Measurements from ENCODE around the gene ZDBF2.

Gene ZDBF2

DNA sequence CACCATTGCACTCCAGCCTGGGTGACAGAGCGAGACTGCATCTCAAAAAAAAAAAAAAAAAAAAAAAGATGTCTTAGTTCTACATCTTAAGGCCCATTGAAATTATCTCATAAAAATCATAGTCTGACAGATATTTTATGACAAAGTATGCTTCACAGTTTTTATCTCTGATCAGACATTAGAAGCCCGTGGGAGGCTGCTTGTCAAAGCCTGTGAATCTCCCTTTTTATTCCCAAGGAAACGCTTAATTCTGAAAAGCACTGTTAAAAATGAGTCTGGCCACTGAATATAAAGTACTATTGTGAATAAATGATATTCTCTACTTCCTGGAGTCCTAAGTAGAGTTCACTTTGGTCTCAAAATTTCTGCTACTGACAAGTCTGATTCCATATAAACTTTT, 71.1 kb downstream of the ZDBF2 start:
- TF ChIP-seq, protein P1, sequence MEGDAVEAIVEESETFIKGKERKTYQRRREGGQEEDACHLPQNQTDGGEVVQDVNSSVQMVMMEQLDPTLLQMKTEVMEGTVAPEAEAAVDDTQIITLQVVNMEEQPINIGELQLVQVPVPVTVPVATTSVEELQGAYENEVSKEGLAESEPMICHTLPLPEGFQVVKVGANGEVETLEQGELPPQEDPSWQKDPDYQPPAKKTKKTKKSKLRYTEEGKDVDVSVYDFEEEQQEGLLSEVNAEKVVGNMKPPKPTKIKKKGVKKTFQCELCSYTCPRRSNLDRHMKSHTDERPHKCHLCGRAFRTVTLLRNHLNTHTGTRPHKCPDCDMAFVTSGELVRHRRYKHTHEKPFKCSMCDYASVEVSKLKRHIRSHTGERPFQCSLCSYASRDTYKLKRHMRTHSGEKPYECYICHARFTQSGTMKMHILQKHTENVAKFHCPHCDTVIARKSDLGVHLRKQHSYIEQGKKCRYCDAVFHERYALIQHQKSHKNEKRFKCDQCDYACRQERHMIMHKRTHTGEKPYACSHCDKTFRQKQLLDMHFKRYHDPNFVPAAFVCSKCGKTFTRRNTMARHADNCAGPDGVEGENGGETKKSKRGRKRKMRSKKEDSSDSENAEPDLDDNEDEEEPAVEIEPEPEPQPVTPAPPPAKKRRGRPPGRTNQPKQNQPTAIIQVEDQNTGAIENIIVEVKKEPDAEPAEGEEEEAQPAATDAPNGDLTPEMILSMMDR (IDR thresholded peaks at IDR 0.05; ENCODE audit: low read depth, low read length, poor library complexity, severe bottlenecking) = no peak
- no peak for TF ChIP-seq EZH2phosphoT487 (IDR thresholded peaks at IDR 0.05; ENCODE audit: borderline replicate concordance, low read length)
- Histone ChIP-seq H4K20me1 (ENCODE audit: control insufficient read depth, insufficient read depth, low read depth, low read length) (no peaks in the 10 kb centered on the region), H3F3A (ENCODE audit: control insufficient read depth, insufficient read depth) (no peaks in the 10 kb centered on the region), H3K4me3 (ENCODE audit: low read length) (no peak overlapping the region), H3K9me3 (ENCODE audit: control insufficient read depth, insufficient read depth, low read length) (no peaks in the 10 kb centered on the region), H3K27me3 (ENCODE audit: control insufficient read depth, low read length) (no peaks in the 10 kb centered on the region), H3K4me1 (ENCODE audit: control insufficient read depth, low read length) (no peaks in the 10 kb centered on the region), H3K27ac (ENCODE audit: low read depth, low read length) (no peak overlapping the region), H3K4me2 (ENCODE audit: low read length) (no peak overlapping the region), H3K79me2 (ENCODE audit: control insufficient read depth, low read length) (no peaks in the 10 kb centered on the region), H3K9me2 (replicated peaks; ENCODE audit: control insufficient read depth, low read length) (no peaks in the 10 kb centered on the region), H3K36me3 (ENCODE audit: control insufficient read depth, low read length) (no peaks in the 10 kb centered on the region)

DNA sequence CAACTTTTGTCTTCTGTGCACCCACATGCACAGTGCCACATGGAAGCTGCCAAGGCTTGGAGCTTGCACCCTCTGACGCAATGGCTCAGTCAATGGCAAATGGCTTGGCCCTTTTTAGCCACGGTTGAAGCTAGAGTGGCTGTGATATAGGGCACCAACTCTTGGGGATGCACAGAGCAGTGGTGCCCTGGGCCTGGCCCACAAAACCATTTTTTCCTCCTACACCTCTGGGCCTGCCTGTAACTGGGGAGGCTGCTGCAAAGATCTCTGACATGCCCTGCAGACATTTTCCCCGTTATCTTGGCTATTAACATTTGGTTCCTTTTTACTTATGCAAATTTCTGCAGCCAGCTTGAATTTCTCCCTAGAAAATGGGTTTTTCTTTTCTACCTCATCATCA, 74.9 kb downstream of the ZDBF2 start:
- Histone ChIP-seq H3K9me2 (replicated peaks; ENCODE audit: control insufficient read depth, low read length) (no peaks in the 10 kb centered on the region), H3K27me3 (ENCODE audit: control insufficient read depth, low read length) (no peaks in the 10 kb centered on the region), H3K36me3 (ENCODE audit: control insufficient read depth, low read length) (no peaks in the 10 kb centered on the region), H3K9me3 (ENCODE audit: control insufficient read depth, insufficient read depth, low read length) (no peaks in the 10 kb centered on the region), H3K4me3 (ENCODE audit: low read length) (no peak overlapping the region), H4K20me1 (ENCODE audit: control insufficient read depth, insufficient read depth, low read depth, low read length) (no peaks in the 10 kb centered on the region), H3K27ac (ENCODE audit: low read depth, low read length) (no peak overlapping the region), H3F3A (ENCODE audit: control insufficient read depth, insufficient read depth) (no peaks in the 10 kb centered on the region), H3K4me2 (ENCODE audit: low read length) (no peak overlapping the region), H3K4me1 (ENCODE audit: control insufficient read depth, low read length) (no peaks in the 10 kb centered on the region), H3K79me2 (ENCODE audit: control insufficient read depth, low read length) (no peaks in the 10 kb centered on the region)
- TF ChIP-seq, protein P1 (IDR thresholded peaks at IDR 0.05; ENCODE audit: low read depth, low read length, poor library complexity, severe bottlenecking) = no peak
- no peak for TF ChIP-seq EZH2phosphoT487 (IDR thresholded peaks at IDR 0.05; ENCODE audit: borderline replicate concordance, low read length)

DNA sequence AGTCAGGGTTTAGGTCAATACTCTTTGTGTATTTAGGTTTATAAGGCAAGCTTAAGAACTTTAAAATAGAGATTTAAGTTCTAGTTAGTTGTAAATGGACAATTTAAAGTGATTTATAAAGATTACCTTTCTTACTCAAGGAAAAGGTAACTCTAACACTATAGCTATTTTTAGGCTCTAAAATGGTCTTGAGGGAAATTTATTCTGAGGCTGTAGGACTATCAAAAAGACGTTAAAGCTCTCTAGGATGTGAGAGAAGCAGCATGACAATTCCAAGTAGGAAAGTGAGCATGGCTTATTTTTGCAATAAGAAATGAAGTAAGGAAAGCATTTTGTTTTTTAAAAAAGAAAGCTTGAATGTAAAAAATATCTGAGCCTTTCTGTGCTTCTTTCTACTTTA, 78.1 kb downstream of the ZDBF2 start:
- Histone ChIP-seq H3F3A (ENCODE audit: control insufficient read depth, insufficient read depth) (no peaks in the 10 kb centered on the region), H3K36me3 (ENCODE audit: control insufficient read depth, low read length) (no peaks in the 10 kb centered on the region), H3K4me3 (ENCODE audit: low read length) (no peak overlapping the region), H3K27ac (ENCODE audit: low read depth, low read length) (no peak overlapping the region), H3K4me1 (ENCODE audit: control insufficient read depth, low read length) (no peaks in the 10 kb centered on the region), H3K27me3 (ENCODE audit: control insufficient read depth, low read length) (no peaks in the 10 kb centered on the region), H3K9me3 (ENCODE audit: control insufficient read depth, insufficient read depth, low read length) (no peaks in the 10 kb centered on the region), H3K4me2 (ENCODE audit: low read length) (no peak overlapping the region), H4K20me1 (ENCODE audit: control insufficient read depth, insufficient read depth, low read depth, low read length) (no peaks in the 10 kb centered on the region), H3K79me2 (ENCODE audit: control insufficient read depth, low read length) (no peaks in the 10 kb centered on the region), H3K9me2 (replicated peaks; ENCODE audit: control insufficient read depth, low read length) (no peaks in the 10 kb centered on the region)
- TF ChIP-seq EZH2phosphoT487 (IDR thresholded peaks at IDR 0.05; ENCODE audit: borderline replicate concordance, low read length) = no peak
- TF ChIP-seq, protein P1 (IDR thresholded peaks at IDR 0.05; ENCODE audit: low read depth, low read length, poor library complexity, severe bottlenecking) = no peak

DNA sequence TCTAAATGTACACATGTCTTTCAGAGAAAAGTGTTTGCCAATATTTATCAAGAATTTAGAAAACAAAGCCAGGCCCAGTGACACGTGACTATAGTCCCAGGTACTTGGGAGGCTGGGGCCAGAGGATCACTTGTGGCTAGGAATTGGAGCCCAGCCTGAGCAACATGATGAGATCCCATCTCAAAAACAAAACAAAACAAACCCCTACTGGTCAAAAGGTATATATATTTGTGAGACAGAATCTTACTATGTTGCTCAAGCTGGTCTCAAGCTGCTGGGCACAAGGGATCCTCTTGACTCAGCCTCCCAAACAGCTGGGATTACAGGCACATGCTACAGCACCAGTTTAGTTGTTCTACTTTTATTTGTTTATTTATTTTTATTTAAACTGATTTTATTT, 79.2 kb downstream of the ZDBF2 start:
- no peaks in the 10 kb centered on the region for H3F3A ChIP-seq (ENCODE audit: control insufficient read depth, insufficient read depth)
- no peak overlapping the region for H3K4me3 ChIP-seq (ENCODE audit: low read length)
- no peaks in the 10 kb centered on the region for H3K9me3 ChIP-seq (ENCODE audit: control insufficient read depth, insufficient read depth, low read length)
- no peak for TF ChIP-seq EZH2phosphoT487 (IDR thresholded peaks at IDR 0.05; ENCODE audit: borderline replicate concordance, low read length)
- TF ChIP-seq, protein P1 (IDR thresholded peaks at IDR 0.05; ENCODE audit: low read depth, low read length, poor library complexity, severe bottlenecking) = no peak
- no peaks in the 10 kb centered on the region for H3K36me3 ChIP-seq (ENCODE audit: control insufficient read depth, low read length)
- no peaks in the 10 kb centered on the region for H3K9me2 ChIP-seq (replicated peaks; ENCODE audit: control insufficient read depth, low read length)
- H3K4me2 ChIP-seq (ENCODE audit: low read length) = no peak overlapping the region
- no peaks in the 10 kb centered on the region for H4K20me1 ChIP-seq (ENCODE audit: control insufficient read depth, insufficient read depth, low read depth, low read length)
- no peaks in the 10 kb centered on the region for H3K79me2 ChIP-seq (ENCODE audit: control insufficient read depth, low read length)
- H3K4me1 ChIP-seq (ENCODE audit: control insufficient read depth, low read length) = no peaks in the 10 kb centered on the region
- no peak overlapping the region for H3K27ac ChIP-seq (ENCODE audit: low read depth, low read length)
- H3K27me3 ChIP-seq (ENCODE audit: control insufficient read depth, low read length) = no peaks in the 10 kb centered on the region

All from DOHH2 (cell line).